K562 (cell line): ENCODE measurements around the gene SLC25A44. TPM values are rescaled to one million over a fixed set of nuclear protein-coding genes. Genes with fewer than 3 reads are reported as not detected.

Source experiments
- CEBPG ChIP-seq, 3 experiments: fragments of 200-800 bp in 1 of 3; sonication (Bioruptor generic) in 1 of 3; sonication (generic) in 1 of 3; formaldehyde crosslinking in 1 of 3; IDR thresholded peaks in 2 of 3; conservative IDR thresholded peaks in 1 of 3; 2 replicates each; pipeline versions ENCODE4 v1.6.1 to v1.8.0; 2016 to 2022; ENCODE audit warnings: missing compliant biosample characterization in 2 of 3, missing genetic modification characterization in 2 of 3, mild to moderate bottlenecking in 1 of 3, missing genetic modification reagents in 1 of 3
- CHD1 ChIP-seq: fragments of 200-600 bp; sonication (generic); IDR thresholded peaks from one replicate; pipeline ENCODE4 v1.6.1; 2012; ENCODE audit warnings: mild to moderate bottlenecking, moderate library complexity, low read length, inconsistent platforms
- CREB3L1 ChIP-seq: fragments of 450-650 bp; IDR thresholded peaks from 2 replicates; pipeline ENCODE4 v1.6.1; 2014; ENCODE audit warnings: low read depth, mild to moderate bottlenecking, moderate library complexity, borderline replicate concordance
- CTCF ChIP-seq, 3 experiments: IDR thresholded peaks in 2 of 3; conservative IDR thresholded peaks in 1 of 3; 2 replicates each; pipeline ENCODE4 v1.5.1; 2011 to 2012; ENCODE audit warnings: low read length in 3 of 3, mild to moderate bottlenecking in 3 of 3, control low read depth in 2 of 3, improper control_type of control experiment in 1 of 3, inconsistent platforms in 1 of 3, low read depth in 1 of 3, mixed read lengths in 1 of 3, moderate library complexity in 1 of 3; ENCODE audit not compliant: insufficient read depth in 2 of 3
- EGR1 ChIP-seq: fragments of 450-650 bp; conservative IDR thresholded peaks from 2 replicates; pipeline ENCODE4 v1.6.1; 2017; ENCODE audit warnings: mild to moderate bottlenecking
- EP300 ChIP-seq: IDR thresholded peaks from 2 replicates; pipeline ENCODE4 v1.6.1; 2012; ENCODE audit warnings: low read length, improper control_type of control experiment
- EP400 ChIP-seq: fragments of 450-650 bp; IDR thresholded peaks from 2 replicates; pipeline ENCODE4 v1.6.1; 2017; ENCODE audit warnings: antibody characterized with exemption, mild to moderate bottlenecking, moderate library complexity
- ESRRA ChIP-seq: fragments of 450-650 bp; IDR thresholded peaks from 2 replicates; pipeline ENCODE4 v1.6.1; 2014; ENCODE audit warnings: low read depth, mild to moderate bottlenecking, moderate library complexity, borderline replicate concordance
- HEY1 ChIP-seq: fragments of 250-450 bp; sonication (Bioruptor Pico); IDR thresholded peaks from 2 replicates; pipeline ENCODE4 v1.5.0; 2020; ENCODE audit warnings: mild to moderate bottlenecking, moderate library complexity, borderline replicate concordance
- JUN ChIP-seq, 2 experiments: sonication (generic) in 1 of 2; formaldehyde crosslinking in 1 of 2; IDR thresholded peaks; 2 replicates each; pipeline versions ENCODE4 v1.6.1 to v1.8.0; 2012 to 2022; ENCODE audit warnings: borderline replicate concordance in 2 of 2, mild to moderate bottlenecking in 2 of 2, improper control_type of control experiment in 1 of 2, low read depth in 1 of 2, low read length in 1 of 2, missing genetic modification reagents in 1 of 2
- KAT8 ChIP-seq: fragments of 450-650 bp; IDR thresholded peaks from 2 replicates; pipeline ENCODE4 v1.6.1; 2016; ENCODE audit warnings: low read depth, mild to moderate bottlenecking
- PHF20 ChIP-seq: fragments of 450-650 bp; IDR thresholded peaks from 2 replicates; pipeline ENCODE4 v1.6.1; 2018; ENCODE audit not compliant: partially characterized antibody
- PHF8 ChIP-seq: fragments of 200-600 bp; sonication (generic); IDR thresholded peaks from 2 replicates; pipeline ENCODE4 v1.6.1; 2012; ENCODE audit warnings: mixed run types, mild to moderate bottlenecking, inconsistent platforms, low read length, moderate library complexity, borderline replicate concordance
- RBBP5 ChIP-seq: fragments of 200-600 bp; sonication (generic); IDR thresholded peaks from 2 replicates; pipeline ENCODE4 v1.6.1; 2012; ENCODE audit warnings: borderline replicate concordance, mild to moderate bottlenecking, low read length, control low read depth, inconsistent platforms; ENCODE audit not compliant: insufficient read depth, poor library complexity, severe bottlenecking
- TCF7 ChIP-seq: sonication (generic); IDR thresholded peaks from 2 replicates; pipeline ENCODE4 v1.6.1; 2016; ENCODE audit warnings: antibody characterized with exemption, borderline replicate concordance
- VEZF1 ChIP-seq: fragments of 200-800 bp; sonication (Bioruptor generic); IDR thresholded peaks from 2 replicates; pipeline ENCODE4 v1.6.1; 2017; ENCODE audit warnings: missing genetic modification characterization, missing compliant biosample characterization
- ZBED1 ChIP-seq: IDR thresholded peaks from 2 replicates; pipeline ENCODE4 v1.6.1; 2014
- ZNF639 ChIP-seq, 2 experiments: fragments of 200-800 bp in 1 of 2; sonication (Bioruptor generic) in 1 of 2; sonication (generic) in 1 of 2; formaldehyde crosslinking in 1 of 2; IDR thresholded peaks in 1 of 2; conservative IDR thresholded peaks in 1 of 2; 2 replicates each; pipeline versions ENCODE4 v1.5.0 to v1.6.1; 2016 to 2020; ENCODE audit warnings: missing compliant biosample characterization in 1 of 2, missing genetic modification characterization in 1 of 2, missing genetic modification reagents in 1 of 2
- polyA plus RNA-seq, 8 experiments: library from polyadenylated mRNA; depleted of rRNA in 4 of 8; stranded (reverse) in 5 of 8; unstranded in 3 of 8; fragments of >200 nt; fragmentation: Nextera tagmentation in 2 of 8; fragmentation: Illumina TruSeq in 1 of 8; extraction: Ambion mirVana in 2 of 8; extraction: Trizol in 1 of 8; gene quantifications; 2 replicates each; pipeline versions ENCODE4 v1.2.1 to v1.2.3, GENCODE V29; 2011 to 2014; ENCODE audit warnings: inconsistent platforms in 1 of 8, missing spikeins in 1 of 8
- total RNA-seq, 7 experiments: library from RNA; depleted of rRNA in 6 of 7; stranded (reverse); fragments of >200 nt in 6 of 7; fragmentation: Illumina TruSeq in 2 of 7; extraction: Trizol in 2 of 7; gene quantifications; 2 replicates each; pipeline versions ENCODE4 v1.2.1 to v1.2.3, GENCODE V29; 2011 to 2021; ENCODE audit warnings: low replicate concordance in 1 of 7

SLC25A44 gene
- total and polyA plus RNA-seq, 9 of the 15 experiments (the other 6 are each of a cell fraction or from before 2014, with no cell fraction given) = 4.4 to 22.8 (median 12.5) TPM

- TF ChIP-seq CTCF (IDR thresholded peaks at IDR 0.05 in 2 of 3, conservative IDR thresholded peaks at IDR 0.05 in 1 of 3; ENCODE audit: insufficient read depth in 2 of 3, low read depth in 1 of 3, low read length in 3 of 3) = peak; percentile 61 to 68 (median 61)
- TF ChIP-seq PHF8 = peak; percentile 86; the same call in 1 of the 2 replicates
- TF ChIP-seq VEZF1 (CRISPR knock-in tag) = peak; percentile 74
- TF ChIP-seq CEBPG (CRISPR knock-in tag; IDR thresholded peaks at IDR 0.05) = no peak
- no peak for TF ChIP-seq CEBPG (tag; conservative IDR thresholded peaks at IDR 0.05 in 1 of 2, IDR thresholded peaks at IDR 0.05 in 1 of 2)
- TF ChIP-seq JUN (IDR thresholded peaks at IDR 0.05; ENCODE audit: borderline replicate concordance, low read depth, low read length) = no peak
- no peak for TF ChIP-seq JUN (CRISPR knock-in tag; IDR thresholded peaks at IDR 0.05; ENCODE audit: borderline replicate concordance)
- peak; percentile 39 for TF ChIP-seq RBBP5
- no peak for TF ChIP-seq KAT8
- no peak for TF ChIP-seq HEY1 (CRISPR knock-in tag)
- 0 out of 2 replicates have a peak, but pooled peaks have one; percentile 12 for TF ChIP-seq EP300
- peak; percentile 67; the same call in 1 of the 2 replicates for TF ChIP-seq EGR1
- no peak for TF ChIP-seq TCF7
- peak in 1 of 2 experiments; percentile 24; a peak in 2 of 4 replicates for TF ChIP-seq ZNF639 (CRISPR knock-in tag; conservative IDR thresholded peaks at IDR 0.05 in 1 of 2, IDR thresholded peaks at IDR 0.05 in 1 of 2)
- TF ChIP-seq ESRRA = peak; percentile 91
- peak; percentile 37; the same call in 1 of the 2 replicates for TF ChIP-seq CREB3L1
- peak; percentile 5; the same call in 1 of the 2 replicates for TF ChIP-seq ZBED1
- TF ChIP-seq CHD1 = peak; percentile 40
- peak; percentile 83 for TF ChIP-seq PHF20
- TF ChIP-seq EP400 = peak; percentile 85
Measured at GRCh38 chr1:156193488-156194299, at the start of gene SLC25A44 (continued).
